ENCODE data around the gene CEP104.
"Not testable (repeated sequence)": the region's sequence is repeated elsewhere in the genome, so short reads cannot be mapped to it uniquely, and the experiment has no call there.

The CEP104 gene

DNA sequence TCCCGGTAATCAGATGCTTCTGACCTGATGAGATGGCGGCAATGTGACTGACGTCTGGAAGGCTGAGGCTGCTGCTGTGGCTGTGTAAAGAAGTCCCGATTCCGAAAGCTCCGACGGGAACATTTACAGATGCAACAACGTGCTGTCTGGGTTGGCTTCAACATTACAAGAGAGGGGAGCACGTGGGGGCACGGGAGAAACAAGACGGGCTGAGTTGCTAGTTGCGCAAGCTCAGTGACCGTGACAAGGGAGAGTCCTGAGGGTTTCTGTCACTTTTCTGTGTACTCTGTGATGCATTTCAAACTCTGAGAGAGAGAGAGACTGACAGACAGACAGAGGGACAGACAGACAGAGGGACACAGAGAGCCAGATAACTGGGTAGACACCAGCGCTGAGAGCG is 35.1 kb downstream of the CEP104 start:
- no peak for DNase-seq

DNA sequence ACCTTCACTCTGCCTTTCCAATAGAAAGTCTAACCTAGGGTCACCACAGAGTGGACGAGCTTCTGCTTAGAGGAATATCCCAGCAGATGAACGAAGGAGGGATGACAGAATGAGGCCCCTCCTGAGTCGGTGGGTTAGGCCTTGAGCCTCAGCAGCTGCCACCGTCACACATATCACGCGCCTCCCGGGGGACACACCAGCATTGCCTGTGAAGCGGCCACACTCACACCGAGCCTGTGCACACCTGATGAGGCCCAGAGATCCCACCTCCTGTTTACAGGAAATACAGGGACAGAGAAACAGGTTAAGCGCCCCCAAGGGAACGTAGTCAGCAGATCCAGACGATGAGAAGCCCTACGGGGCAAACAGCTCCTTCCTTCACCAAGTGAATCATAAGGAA is 35.6 kb downstream of the CEP104 start:
- DNase-seq, result no peak

DNA sequence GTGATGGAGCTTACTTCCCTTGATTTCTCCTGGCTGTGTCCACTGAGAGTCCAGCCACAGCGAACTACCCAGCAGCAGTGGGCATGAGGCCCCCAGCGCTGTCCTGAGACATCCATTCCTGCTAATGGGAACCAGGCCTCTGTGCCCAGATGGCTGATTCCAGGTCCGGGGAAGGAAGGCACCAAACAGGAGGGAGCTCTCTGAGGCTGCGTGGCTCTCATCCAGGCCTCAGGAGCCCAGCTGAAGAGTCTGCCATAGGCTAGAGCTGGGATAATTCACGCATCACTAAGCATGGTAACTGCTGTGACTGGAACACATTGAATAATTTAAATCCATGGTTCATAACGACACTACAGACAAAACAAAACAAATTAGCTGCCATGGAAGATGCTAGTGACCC is 36.0 kb downstream of the CEP104 start:
- DNase-seq, result no peak

DNA sequence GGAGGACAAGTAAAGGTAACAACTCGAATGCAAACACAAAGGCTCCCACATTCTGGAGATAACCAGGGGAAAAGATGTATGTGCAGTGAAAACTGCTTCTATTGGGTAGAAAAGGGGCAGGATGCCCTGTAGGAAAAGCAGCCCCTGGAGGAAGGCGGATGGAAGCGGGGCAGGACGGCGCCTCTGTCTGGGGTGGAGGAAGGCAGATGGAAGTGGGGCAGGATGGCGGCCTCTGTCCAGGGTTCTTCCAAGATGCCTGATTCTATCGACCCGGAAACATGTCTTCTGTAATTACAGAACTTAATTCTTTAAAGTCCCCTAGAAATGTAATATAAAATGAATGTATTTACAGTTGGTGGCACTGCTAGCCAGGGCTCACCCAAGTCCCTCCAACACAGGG is 36.7 kb downstream of the CEP104 start:
- DNase-seq, result no peak

DNA sequence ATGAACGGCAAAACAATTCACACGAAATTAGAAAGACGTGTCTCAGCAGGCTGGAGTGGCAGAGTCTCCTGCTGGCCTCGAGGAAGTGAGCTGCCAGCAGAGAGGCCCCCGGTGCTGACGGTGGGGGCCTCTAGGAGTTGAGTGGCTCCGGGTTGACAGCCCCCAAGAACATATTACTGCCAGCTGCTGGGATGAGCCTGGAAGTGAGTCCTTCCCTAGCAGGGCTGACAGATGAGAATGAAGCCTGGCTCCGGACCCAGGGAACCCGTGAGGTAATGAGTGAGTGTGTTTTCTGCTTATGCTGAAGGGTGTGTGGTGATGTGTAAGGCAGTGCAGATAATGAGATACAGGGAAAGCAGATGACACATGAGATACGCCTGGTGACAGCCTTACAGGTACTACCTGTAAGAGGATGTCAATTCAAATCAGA is 37.2 kb downstream of the CEP104 start:
- no peak for DNase-seq

DNA sequence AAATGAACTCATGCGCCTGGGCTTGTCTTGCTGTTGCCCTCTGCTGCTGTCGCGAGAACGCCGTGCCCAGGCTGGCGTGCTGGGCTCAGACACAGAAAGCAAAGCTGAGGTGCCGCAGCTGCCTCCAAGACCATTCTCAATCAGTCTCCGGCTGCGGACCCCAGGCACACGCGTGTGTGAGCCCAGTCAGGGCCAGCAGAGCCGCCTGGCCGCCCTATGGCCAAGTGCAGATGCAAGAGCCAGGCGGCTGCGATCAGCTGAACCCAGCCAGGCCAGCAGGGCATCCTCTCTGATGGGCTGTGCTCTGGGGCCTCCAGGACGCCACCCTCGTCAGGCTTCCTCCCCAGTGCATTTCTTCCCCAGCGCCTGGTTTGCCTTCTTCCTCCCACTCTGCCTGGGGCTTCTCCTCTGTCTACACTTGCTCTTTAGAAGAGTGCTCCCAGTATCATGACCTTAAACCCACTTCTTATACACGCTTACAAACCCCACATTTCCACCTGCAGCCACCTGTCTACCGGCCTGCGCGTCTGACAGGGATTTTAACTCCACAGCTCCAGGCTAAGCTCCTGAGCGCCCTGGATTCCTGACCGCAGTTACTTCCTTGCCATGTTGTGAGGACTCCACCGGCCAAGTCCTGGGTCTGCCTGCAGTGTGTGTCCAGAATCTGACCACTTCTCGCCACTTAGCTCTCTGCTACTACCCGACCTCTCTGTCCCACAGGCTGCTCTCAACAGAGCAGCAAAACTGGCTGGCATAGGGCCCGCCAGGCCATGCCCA is 39.0 kb downstream of the CEP104 start:
- no peak for DNase-seq

DNA sequence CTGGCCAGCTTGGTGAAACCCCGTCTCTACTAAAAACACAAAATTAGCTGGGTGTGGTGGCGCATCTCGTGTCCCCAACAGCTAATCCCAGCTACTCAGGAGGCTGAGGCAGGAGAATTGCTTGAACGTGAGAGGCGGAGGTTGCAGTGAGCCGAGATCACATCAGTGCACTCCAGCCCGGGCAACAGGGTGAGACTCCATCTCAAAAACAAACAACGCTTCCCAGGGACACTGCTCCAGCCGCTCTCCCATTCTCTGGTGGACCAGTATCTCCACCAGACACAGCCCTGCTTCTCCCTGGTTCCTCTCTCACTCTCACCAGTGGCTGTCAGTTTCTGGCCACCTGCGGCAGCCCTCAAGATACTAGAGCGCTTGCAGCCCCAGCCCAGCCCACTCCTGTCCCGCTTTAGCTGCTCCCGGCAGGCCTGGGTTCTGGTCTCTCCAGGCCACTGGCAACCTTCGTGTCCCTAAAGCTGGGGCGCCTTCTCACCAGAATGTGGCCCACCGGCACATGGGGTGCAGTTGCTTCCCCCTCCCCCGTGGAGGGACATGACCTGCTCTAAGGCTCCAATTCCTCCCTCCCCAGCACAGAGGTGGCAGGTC is 39.8 kb downstream of the CEP104 start:
- no peak for DNase-seq

DNA sequence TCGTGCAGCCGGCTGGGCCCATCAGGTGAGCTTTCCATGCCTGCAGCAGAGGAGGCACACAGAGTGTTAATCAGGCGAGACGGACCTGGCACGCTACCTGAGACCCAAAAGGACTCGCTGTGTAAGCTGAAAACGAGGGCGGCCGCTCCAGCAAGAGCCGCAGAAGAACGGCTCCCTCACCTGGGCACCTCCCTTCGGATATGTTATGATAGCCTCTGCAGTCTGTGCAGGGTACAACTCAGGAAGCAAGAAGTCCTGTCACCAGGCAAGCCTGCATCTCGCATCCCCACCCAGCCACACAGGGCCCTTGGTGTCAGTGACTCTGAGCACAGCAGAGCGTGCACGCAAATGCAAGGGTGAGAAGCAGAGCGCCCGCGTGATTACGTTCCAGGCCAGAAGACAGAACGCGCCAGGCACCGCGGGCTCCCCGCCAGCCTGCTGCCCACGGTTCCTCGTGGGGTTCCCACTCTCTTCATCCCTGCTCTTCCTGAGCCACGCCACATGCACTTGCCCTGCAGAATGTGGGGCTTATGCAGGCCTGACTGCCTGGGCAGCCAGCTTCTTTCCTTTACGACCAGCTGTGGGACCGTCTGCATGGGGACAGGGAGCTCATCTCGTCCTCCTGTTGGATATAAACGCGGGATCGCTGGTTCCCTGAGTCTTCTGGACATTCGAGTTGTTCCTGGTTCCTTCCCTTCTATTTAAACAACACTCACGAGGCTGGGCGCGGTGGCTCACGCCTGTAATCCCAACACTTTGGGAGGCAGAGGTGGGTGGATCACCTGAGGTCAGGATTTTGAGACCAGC is 40.5 kb downstream of the CEP104 start:
- no peak for DNase-seq

DNA sequence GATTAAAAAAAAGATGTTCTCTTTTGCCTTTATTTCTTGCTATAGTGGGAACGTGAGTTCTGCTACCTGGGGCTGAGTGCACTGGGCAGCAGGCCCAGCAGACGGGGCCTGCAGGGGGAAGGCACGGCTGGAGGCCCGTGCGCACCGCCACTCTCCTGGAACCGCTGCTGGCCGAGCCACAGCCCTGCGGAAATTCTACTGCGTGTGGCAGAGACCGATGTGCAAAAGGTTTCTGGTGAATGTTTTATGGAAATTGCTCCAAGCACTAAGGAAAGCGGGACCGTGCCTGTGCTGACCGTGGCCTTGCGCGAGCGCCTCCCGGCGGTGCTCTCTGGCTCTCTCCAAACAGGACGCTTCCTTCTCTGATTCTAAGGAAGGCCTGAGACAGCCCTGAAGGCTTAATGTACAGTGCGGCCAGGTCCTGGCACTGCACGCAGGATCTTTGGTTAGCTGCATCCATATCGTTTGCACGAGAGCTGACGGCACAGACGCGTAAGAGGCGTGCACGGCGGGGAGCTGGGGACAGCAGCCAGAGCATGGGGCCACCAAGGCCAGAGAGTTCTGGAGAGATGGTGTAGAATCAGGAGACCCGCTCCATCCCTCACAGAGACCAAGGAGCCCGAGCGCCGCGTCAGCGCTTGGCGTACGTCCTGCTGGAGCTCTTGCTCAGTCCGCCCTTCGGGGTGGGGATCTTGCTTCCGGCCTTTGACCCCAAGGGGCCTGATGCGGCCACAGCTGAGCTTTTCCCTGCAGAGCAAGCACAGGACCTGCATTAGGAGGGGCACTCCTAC is 42.0 kb downstream of the CEP104 start:
- no peak for DNase-seq

DNA sequence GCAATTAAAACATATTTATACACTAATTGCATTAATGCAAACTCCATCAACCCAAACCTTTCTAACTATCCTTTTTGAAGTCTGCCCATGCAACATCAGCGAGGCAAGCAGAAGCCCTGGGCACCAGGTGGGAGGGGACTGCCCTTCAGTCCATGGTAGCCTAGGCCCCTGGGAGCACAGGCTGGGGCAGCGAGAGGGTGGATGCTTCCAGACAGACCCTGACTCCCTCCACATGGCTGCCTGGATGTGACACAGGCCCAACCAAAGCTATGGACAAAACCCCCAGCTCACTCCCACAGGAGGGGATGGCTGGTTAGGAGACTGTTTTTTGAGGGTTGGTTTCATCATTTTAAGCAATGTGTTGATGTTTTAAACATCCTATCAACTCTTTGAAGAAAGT is 42.9 kb downstream of the CEP104 start:
- no peak for DNase-seq

DNA sequence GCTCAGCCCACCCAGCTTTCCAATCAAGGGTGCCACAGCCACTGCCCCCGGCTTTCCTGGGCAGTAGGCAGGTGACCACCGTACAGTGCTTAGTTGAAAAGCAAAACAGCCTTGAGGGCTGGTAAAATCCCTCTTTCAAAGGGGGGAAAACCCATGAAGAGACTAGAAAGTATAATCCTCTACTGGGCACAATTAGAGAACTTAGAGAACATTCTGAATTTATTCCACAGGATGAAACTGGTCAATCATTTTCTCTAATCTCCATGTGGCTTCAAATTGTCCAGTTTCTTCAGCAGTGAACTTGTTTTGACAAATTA is 45.5 kb downstream of the CEP104 start:
- DNase-seq, result no peak

DNA sequence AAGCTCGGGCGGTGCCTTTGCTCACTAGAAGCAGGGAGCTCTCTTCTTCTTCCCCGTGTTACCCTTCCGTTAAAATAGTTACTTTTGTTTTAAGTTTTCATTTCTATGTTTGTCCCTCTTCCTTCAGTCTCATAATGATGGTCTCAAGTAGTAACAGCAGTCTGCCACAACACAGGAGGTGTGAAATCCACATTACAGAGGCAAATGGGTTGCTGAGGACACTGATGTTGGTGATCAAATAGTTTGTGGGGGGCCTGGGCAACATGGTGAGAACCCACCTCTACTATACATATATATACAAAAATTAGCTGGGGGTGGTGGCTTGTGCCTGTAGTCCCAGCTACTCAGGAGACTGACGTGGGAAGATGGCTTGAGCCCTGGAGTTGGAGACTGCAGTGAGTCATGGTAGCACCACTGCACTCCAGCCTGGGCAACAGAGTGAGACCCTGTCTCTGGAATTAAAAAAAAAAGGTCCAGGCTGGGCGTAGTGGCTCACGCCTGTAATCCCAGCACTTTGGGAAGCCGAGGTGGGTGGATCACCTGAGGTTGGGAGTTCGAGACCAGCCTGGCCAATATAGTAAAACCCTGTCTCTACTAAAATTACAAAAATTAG is 46.8 kb downstream of the CEP104 start:
- DNase-seq, result peak in 1 of 2 donors; percentile 19

DNA sequence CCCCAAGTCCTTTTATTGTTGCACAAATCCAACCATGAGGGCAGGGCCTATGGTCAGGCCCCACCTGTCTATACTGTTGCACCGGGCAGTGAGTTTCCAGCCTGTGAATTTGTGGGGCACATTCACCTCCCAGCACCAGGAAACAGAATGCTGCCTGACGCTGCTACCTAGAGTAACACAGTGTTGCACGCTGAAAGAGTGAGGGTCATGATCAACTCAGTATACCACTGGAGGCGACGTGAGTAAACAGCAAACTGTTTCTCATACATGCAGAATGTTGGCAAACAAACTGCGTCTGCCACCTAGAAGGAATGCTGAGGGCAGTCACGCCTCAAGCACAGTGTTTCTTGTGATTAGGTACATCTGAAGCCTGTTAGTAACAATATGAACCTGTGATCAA is 47.3 kb downstream of the CEP104 start:
- no peak for DNase-seq

DNA sequence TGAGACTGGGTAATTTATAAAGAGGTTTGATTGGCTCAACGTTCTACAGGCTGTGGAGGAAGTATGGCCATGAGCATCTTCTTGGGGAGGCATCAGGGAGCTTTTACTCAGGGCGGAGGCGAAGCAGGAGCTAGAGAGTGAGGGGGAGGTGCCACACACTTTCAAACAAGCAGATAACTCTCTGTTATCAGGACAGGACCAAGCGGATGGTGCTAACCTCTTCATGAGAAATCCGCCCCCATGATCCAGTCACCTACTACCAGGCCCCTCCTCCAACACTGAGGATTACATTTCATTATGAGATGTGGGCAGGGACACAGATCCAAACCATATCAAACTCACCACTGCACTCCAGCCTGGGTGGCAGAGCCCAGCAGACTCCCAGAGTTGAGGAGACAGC is 49.2 kb downstream of the CEP104 start:
- DNase-seq, result no peak

DNA sequence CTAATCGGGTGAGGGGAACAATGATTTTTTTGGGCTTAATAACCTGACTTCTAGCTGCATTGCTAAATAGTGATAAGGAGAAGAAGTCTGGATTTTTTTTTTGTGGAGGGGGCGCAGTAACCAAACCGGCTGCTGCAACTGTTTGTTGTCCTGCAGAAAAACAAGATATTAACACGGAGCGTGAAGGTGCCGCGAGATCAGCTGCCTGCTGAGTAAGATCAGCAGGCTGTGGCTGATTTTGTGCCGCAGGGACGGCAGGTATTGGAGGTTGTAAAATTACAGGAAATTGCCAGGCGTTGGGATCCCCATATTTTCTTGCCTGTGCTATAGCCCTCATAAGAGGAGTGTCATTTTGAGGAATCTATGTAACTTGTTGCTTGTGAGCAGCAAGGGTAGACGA is 52.0 kb downstream of the CEP104 start:
- DNase-seq, result no peak

DNA sequence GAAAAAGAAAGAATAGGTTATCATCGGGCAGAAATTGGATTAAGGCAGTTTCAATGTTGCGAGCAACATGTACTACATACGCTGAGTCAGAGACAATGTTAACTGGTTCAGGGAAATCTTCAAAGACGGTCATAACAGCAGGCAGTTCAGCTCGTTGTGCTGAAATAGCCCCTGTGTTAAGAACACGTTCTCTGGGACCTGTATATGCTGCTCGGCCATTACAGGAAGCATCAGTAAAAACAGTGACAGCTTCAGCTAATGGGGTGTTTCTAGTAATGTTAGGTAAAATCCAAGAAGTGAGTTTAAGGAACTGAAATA is 52.4 kb downstream of the CEP104 start:
- DNase-seq, result not testable (repeated sequence)

DNA sequence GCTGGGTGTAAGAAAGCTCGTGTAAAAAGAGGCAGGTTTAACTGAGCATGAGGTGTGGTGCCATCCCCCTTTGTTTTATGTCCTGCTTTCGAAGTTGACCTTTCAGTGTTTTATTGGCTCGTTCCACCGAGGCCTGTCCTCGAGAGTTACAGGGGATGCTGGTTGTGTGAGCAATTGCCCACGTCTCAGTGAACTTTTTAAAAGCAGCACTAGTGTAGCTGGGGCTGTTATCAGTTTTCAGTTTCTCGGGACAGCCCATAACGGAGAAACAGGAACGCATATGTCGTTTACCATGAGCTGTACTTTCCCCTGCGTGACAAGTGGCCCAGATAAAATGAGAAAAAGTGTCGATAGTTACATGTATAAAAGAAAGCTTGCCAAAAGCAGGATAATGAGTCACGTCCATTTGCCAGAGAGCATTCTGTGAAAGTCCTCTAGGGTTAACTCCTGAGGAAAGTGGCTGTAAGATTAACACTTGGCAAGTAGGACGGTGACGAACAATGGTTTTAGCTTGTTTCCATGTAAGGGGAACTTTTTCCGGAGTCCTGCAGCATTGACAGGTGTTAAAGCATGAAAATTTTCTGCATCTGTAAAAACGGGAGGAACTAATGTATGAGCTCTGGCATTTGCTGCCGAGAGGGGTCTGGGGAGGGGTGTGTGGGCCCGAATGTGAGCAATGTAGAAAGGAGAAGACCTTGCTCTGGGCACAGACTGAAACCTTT is 52.9 kb downstream of the CEP104 start:
- DNase-seq, result no peak

DNA sequence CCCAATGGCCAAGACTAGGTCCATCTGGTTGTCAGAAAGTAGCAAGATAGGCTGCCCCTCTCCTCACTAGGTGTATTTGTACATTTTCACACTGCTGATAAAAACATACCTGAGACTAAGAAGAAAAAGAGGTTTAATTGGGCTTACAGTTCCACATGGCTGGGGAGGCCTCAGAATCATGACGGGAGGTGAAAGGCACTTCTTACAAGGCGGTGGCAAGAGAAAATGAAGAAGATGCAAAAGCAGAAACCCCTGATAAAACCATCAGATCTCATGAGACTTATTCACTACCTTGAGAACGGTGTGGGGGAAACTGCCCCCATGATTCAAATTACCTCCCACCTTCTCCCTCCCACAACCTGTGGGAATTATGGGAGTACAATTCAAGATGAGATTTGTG is 56.2 kb downstream of the CEP104 start:
- not testable (repeated sequence) for DNase-seq

DNA sequence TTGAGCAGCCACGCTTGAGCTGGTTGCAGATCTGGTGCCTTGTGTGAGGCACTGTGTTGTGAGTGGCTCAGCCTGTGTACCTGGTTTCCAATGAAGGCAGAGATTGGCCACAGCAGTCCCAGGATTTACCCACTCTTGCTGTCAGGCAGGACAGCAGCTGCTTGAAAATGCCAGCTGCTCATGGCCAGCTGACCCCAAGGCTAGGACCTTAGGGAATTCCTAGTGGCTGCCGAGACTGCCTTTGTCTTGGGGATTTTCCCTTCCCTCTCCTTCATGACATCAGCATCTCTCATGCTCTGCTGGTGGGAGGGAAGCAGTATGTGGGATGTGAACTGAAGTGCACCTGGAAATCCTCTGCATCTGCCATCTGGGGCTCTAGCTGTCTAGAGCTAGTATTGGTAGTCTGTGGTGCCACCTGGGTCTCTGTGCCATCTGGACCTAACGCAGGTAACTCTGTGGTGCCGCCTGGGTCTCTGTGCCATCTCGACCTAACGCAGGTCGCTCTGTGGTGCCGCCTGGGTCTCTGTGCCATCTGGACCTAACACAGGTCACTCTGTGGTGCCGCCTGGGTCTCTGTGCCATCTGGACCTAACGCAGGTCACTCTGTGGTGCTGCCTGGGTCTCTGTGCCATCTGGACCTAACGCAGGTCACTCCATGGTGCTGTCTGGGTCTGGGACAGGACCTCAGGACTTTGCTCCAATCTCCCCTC is 56.9 kb downstream of the CEP104 start:
- DNase-seq, result no peak

DNA sequence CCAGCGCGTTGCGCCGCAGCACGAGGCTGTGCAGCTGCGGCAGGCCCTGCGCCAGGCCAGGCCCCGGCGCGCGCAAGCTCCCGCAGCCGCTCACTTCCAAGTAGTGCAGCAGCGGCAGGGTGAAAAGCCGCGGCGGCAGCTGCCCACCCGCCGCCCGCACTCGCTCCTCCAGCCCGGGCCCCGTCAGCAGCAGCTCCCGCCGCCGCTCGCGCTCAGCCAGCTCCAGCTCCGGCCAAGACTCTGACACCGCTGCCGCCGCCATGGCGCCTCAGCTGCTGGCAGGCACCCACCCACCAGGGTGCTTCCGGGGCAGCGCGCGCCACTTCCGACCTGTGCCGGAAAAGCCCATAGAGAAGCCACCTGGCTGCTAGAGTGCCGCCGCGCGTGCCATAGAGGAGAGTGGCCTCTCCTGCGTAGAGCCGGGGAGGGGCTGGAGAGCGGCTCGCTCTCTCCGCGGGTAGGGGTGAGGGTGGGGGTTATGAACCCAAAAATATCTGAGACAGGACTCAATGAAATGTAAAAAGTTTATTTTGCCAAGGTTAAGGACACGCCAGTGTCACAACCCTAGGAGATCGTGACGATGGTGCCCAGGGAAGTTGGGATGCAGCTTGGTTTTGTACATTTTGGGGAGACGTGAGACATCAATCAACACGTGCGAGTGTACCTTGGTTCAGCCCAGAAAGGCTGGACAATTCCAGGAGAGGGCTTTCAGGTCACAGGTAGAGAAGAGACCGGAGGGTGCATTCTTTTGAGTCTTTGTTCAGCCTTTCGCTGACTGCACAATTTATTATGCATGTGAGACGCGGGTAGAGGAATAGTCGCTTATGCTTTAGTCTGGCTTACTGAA is 60.6 kb downstream of the CEP104 start, which contains the start of gene LRRC47:
LRRC47 (minus strand) TSS at position 284 of the 847 bp plus-strand sequence; CDS start at position 262, 22 bp downstream.
- DNase-seq, result peak; percentile 93 to 94
